ENCODE data around the gene CHSY1.

Gene CHSY1

GRCh38 chr15:101175401-101175800, 76.4 kb downstream of the CHSY1 start:
- in situ Hi-C loops (cut with MboI; ENCODE audit: low sequenced_read_pairs), result no loop called here

- in situ Hi-C loops (cut with MboI; ENCODE audit: low sequenced_read_pairs), result no loop called here
Observed at GRCh38 chr15:101174152-101174920, 77.5 kb downstream of the CHSY1 start.

DNA sequence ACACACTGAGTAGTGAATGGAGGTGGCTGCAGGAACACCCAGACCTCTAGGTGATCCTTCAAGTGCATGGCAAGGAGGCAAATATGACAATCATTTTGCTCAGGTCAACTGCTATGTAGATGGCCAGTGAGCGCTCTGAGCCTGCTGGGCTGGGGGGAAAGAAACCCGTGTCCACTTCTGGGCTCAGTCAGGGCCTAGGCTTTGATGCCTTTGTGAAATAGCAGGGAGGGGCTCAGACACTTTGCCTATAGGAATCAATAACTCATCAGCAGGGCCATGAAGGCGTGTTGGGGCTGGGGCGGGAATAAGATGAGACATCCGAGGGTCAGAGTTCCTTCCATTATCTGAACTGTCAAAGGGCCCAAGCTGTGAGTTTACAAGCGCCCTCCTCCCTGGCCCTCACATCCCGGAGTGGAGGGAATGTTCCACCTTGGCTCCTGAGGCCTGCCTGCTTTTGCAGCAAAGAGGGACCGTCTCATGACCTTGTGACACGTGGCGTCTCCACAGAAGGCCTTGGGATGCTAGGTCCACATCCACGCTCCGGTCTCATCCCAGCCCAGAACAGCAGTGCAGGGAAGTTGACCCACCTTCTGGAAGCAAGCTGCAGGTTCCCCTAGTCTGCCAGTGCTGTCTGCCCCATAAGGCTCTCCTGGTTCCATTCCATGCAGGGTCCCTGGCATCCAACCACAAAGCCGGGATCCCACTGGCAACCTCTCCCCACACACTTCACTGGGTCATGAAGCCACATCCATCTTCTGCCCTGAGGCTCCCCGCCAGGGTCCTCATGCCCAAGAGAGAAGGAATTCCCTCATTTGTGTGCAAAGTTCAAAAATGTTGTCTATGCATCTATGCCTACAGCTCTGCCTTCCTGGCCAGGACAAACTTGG, 78.4 kb downstream of the CHSY1 start:
- in situ Hi-C loops (cut with MboI; ENCODE audit: low sequenced_read_pairs), result no loop called here

- in situ Hi-C loops (cut with MboI; ENCODE audit: low sequenced_read_pairs), result no loop called here
Observed at GRCh38 chr15:101172501-101173071, 79.3 kb downstream of the CHSY1 start.

- in situ Hi-C loops (cut with MboI; ENCODE audit: low sequenced_read_pairs), result no loop called here
Observed at GRCh38 chr15:101171954-101172353, 79.9 kb downstream of the CHSY1 start.

- in situ Hi-C loops (cut with MboI; ENCODE audit: low sequenced_read_pairs), result no loop called here
Observed at GRCh38 chr15:101170568-101171350, 81.1 kb downstream of the CHSY1 start.

GRCh38 chr15:101169495-101170071, 82.3 kb downstream of the CHSY1 start:
- in situ Hi-C loops (cut with MboI; ENCODE audit: low sequenced_read_pairs), result no loop called here

- in situ Hi-C loops (cut with MboI; ENCODE audit: low sequenced_read_pairs), result no loop called here
Observed at GRCh38 chr15:101168898-101169494, 82.9 kb downstream of the CHSY1 start.

GRCh38 chr15:101168463-101168824, 83.4 kb downstream of the CHSY1 start:
- in situ Hi-C loops (cut with MboI; ENCODE audit: low sequenced_read_pairs), result no loop called here

GRCh38 chr15:101167753-101168462, 83.9 kb downstream of the CHSY1 start:
- in situ Hi-C loops (cut with MboI; ENCODE audit: low sequenced_read_pairs), result no loop called here

- in situ Hi-C loops (cut with MboI; ENCODE audit: low sequenced_read_pairs), result no loop called here
Observed at GRCh38 chr15:101167411-101167752, 84.5 kb downstream of the CHSY1 start.

- in situ Hi-C loops (cut with MboI; ENCODE audit: low sequenced_read_pairs), result no loop called here
Observed at GRCh38 chr15:101165905-101166471, 85.9 kb downstream of the CHSY1 start.

GRCh38 chr15:101162701-101163483, 89.0 kb downstream of the CHSY1 start:
- in situ Hi-C loops (cut with MboI; ENCODE audit: low sequenced_read_pairs), result no loop called here

DNA sequence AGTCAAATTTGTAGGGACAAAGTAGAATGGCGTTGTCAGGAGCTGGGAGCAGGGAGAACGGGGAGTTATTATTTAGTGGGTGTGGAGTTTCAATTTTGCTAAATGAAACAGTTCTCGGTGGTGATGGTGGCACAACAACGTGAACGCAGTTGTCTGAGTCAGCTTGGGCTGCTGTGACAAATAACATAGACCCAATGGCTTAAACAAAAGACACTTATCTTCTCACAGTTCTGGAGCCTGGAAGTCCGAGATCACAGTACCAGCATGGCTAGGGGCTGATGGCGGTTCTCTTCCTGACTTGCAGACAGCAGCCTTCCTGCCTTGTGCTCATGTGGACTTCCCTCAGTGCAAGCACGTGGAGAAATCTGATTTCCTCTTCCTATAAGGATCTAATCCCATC, 90.2 kb downstream of the CHSY1 start:
- in situ Hi-C loops (cut with MboI; ENCODE audit: low sequenced_read_pairs), result no loop called here

DNA sequence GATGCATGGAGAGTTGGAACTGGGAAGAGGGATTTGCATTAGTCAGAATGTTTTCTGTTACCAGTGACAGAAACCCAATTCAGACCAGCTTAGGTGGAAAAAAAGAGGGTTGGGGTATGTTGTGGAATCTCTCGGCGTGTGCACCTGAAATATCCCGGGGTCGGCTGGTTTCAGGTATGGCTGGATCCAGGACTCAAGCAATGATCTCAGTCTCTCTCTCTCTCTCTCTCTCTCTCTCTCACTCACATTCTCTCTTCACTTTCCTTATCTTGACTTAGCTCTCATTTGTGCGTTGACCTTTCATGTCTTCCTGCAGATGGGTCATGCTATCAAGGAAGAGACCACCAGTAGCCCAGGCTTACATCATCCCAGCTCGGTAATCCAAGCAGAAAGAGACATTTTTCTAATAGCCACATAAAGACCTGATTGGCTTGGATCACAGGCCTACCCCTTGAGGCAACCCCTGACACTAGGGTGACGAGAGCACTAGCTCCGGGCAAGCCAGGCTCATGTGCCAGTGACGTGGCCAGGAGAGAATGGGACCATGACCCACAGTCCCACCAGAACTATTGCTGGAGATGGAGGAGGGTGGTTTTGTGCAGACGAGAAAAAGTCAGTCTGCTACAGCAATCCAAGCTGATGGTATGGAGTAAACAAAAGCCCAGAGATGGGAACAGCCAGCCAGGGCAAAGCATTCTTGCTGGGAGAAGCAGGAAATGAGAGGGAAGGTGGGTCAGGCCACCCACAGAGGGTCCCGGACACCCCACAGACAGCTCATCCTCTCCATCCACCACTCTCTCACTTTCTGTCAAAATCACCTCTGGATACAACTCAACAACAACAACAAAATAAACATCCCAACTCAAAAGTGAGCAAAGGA, 91.7 kb downstream of the CHSY1 start:
- in situ Hi-C loops (cut with MboI; ENCODE audit: low sequenced_read_pairs), result no loop called here

GRCh38 chr15:101159096-101159935, 92.5 kb downstream of the CHSY1 start:
- in situ Hi-C loops (cut with MboI; ENCODE audit: low sequenced_read_pairs), result no loop called here

Data from hTERT RPE-1 (cell line).